ENCODE results near the gene SLC9A3.

The SLC9A3 gene

DNA sequence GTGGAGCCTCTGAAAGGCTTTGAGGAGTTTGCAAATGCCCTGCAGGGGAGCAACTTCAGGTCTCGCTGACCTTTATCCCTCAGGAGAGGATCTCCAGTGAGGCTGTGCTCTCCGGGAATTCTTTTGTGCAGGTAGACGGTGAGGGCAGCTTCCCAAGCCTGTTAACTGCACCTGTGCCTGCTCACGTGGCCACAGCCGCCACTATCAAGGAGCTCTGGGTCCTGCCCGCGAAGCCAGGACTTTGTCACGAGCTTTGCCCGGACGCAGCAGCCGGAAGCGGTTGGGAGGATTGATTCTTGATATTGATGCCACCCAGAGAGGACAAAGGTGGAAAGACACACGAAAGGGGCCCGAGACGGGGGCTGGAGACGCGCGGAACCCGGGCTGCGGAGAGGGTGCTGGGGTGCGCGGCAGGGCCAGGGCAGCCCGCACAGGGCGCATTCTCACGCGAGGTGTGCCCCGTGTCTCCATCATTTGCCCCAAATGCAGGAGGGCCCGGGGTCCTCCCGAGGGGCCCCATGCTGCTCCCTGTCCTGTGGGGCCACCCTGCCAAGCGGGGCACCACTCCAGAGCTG is 18.2 kb downstream of the SLC9A3 start:
- DNase-seq (ENCODE audit: low spot score): no peak

DNA sequence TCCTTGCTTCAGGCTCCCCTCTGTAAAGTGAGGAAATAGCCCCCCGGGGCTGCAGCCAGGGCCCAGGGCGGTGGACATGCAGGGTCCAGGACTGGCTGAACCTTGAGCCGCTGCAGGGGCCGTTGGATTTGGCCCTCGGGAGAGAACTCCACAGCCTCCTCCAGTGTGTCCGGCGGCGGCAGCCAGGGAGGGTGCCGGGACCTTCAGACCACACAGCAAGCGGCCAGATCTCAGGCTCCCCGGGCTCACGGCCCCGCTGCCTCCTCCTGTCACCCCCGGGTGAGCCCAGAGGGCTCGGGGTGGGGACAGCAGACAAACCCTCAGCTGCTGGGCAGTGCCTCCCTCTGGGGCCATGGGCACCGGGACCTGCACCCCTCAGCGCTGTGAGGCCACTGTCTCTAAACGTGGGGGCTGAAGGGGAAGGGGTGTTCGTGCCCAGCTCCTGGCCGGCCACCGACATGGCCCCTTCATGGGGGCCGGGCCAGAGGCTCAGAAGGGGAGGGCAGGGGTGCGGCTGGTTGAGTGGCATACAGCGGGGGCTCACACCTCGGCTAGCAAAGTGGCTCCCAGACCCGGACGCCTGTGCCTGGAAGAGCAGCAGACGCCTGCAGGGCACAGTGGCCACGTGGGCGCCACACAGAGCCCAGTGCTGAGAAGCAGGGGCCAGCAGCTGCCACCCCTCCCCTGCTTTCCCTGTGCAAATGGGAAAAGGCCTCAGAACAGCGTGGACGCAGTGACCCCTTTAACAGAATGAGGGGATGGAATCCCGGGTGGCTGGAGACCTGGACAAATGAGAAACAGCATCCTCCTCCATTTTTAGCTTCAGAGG is 19.7 kb downstream of the SLC9A3 start:
- no peak for DNase-seq (ENCODE audit: low spot score)

DNA sequence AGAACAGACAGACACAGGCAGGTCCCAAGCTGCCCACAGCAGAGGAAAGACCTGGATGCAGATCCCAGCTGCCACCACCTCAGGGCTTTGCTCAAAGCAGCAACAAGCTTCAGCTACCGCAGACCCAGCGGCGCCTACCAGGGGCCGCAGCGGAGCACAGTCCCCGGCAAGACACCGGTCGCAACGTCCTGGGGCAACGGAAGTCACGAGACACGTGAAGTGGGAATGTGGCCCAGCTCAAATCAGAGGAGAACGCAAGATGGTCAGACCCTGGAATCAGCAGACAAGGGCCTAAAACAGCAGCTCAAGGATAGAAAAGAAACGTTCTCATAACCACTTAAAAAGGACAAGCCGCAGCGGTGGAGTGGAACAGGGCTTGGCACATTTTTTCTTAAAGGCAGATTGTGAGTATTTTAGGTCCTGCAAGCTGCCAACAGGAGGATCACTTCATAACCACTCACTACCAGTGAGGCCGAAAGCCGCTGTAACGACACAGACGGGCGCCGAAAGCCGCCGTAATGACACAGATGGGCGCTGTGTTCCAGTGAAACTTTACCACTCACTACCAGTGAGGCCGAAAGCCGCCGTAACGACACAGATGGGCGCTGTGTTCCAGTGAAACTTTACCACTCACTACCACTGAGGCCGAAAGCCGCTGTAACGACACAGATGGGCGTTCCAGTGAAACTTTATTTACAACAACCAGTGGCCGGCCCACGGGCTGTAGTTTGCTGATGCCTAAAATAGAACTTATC is 21.7 kb downstream of the SLC9A3 start:
- no peak for DNase-seq (ENCODE audit: low spot score)

DNA sequence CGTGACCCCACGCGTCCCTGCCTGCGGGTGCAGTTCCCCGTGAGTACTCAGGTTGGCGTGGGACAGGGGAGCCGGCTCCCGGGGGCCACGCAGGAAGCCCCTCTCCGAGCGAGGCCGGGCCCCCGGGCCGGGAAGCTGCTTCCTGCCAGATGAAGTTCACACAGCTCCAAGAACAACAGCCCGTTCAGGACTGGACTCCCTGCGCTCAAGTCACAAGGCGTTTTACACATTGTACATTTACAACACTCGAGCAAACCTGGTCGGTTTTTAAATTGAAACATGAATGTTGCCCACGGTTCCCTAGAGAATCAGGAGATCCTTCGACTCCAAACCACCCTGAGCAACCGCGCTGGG is 22.4 kb downstream of the SLC9A3 start:
- DNase-seq (ENCODE audit: low spot score): no peak

DNA sequence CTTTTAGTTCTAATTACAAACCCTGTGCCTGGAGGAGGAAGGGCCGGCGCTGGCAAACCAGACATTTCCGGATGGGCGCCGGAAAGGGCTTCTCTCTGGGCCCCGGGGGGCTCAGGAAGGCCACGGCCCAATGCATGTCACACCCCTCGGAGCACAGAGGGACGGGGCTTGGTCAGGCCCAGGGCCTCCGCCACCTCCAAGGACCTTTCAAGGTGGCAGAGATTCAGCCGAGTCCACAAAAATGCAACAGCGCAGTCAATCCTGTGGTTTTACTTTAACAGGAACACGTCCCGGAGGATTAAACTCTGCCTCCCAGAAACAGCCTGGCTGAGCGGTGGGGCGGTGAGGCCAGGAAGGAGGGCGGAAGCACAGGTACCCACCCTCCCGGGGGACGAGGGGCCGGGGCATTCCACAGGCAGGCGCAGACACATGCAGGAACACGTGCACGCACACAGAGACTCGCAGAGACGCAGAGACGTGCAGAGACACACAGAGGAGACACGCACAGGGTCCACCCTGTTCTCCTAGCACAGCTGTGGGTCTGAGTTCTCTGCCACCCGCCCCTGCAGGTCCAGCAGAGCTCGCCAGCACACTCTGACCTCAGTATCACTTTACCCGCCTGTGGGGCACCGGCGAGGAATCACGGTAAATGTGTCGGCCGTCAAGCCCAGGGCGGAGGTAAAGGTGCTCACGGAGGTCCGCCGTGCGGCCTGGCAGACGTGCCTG is 23.0 kb downstream of the SLC9A3 start:
- DNase-seq (ENCODE audit: low spot score): no peak

DNA sequence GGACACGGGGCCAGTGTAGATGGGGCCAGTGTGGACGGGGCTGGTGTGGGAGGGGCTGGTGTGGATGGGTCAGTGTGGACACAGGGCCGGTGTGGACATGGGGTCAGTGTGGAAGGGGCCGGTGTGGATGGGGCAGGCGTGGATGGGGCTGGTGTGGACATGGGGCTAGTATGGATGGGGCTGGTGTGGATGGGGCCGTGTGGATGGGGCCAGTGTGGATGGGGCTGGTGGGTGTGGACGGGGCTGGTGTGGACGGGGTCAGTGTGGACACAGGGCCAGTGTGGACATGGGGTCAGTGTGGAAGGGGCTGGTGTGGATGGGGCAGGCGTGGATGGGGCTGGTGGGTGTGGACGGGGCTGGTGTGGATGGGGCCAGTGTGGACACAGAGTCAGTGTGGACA is 23.8 kb downstream of the SLC9A3 start:
- no peak for DNase-seq (ENCODE audit: low spot score)

DNA sequence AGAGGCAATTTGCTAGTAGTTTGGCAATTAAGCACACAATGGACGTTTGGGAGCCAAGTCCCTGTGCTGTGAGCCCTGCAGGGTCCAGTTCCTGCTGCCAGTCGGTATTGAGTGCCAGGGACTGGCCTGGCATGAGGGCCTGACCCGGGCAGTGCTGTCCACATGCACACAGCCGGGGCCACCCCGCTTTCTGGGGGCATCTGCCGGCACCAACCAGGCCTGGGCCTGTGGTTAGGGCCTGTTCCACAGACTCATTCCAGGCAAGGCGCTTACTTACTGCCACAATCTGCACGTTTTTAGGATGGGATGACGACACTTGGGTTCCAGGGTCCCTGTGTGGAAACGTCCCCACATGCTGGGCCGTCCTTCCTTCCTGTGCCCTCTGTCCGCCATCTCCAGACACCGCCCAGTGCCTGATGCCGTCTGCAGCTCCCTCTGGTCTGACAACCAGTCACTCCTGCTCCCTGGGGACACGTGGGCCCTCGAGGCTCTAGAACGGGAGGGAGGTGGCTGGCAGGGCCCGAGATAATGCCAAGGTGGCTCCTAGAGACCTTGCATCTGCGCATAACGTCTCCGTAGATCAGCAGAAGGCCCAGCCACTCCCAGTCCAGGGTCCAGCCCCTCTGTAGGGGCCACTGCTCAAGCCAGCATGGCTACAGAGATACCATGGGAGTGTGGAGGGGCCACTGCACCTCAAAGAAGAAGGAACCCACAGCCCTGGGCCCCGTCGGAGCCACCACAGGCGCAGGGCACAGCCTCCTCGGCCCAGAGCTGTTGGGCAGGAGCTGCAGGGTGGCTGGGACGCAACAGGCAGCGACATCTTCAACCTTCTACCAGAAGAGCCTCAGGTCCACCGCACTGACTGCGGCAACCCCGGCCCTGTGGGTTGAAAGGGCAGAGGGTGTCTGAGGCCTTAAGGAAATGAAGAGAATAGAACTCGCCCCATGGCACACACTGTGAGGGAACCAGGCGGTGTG is 24.7 kb downstream of the SLC9A3 start:
- no peak for DNase-seq (ENCODE audit: low spot score)

DNA sequence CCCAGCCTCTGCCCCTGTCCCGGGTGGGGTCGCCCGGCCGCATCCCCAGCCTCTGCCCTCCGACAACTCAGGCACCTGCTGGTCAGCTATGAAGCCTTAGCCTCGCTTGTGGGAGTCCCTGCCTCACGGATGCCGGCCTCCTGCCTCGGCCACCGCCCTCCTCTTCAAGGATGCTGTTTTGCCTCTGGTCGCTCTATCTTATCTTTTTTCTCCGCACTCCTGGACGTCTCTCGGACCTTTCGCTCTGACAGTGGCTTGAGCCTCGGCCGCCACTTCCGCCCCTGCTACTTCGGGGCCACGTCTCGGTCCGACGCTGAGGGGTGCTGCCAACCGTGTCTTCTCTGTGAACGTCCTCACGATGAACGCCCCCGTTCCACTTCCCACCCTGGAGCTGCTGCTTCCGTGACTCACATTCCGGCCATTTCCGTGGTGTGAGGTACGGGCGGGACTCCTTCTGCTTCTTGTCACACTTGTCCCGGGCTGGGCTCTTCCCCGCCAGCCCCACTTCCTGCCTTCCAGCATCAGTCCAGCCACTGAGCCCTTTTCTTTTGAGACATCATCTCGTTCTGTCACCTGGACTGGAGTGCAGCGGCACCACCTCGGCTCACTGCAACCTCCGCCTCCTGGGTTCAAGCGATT is 26.3 kb downstream of the SLC9A3 start:
- no peak for DNase-seq (ENCODE audit: low spot score)

DNA sequence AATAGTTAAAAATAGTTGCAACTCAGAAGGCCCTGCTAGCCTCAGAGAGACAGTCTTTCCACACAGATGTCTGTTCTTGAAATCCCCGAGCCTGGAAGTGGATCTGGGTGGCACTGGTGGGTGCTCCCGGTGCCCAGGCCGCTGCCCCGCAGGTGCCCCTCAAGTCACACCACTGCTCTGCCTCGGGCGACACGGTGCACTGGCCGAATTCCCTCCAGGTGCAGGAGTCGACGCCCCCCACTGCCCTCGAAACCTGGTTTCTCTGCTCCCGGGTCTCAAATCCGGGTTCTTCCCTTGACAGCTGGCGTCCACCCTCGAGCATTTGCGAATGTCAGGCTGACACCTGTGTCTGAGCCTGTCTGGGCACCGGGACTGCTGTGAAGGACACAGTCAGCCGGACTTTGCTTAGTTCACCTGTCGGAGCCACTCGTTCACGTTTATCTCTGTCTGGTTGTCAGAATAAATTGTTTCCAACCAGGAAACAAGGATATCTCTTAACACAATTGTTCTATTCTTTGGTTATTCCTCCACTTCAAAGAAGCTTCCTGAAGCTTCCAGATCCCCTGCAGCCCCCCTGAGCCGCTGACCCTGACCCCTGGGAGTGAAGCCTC is 27.1 kb downstream of the SLC9A3 start:
- no peak for DNase-seq (ENCODE audit: low spot score)

DNA sequence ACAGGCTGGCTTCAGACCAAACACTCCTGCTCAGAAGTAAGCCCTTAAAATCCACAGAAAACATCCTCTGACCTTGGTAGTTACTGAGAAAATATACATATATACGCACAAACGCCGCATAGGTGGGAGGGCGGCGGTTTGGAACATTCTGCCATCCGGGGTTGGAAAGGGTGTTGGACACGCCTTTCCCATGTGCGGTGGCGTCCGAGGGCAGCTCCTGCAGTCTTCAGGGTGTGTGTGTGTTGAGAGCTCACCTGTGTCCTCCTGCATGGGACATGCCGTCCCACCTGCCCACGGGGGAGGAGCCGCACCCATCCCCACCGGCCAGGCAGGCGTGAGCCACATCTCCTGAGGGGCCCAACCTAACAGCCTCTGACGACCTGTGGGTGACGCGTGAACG is 28.2 kb downstream of the SLC9A3 start:
- no peak for DNase-seq (ENCODE audit: low spot score)

DNA sequence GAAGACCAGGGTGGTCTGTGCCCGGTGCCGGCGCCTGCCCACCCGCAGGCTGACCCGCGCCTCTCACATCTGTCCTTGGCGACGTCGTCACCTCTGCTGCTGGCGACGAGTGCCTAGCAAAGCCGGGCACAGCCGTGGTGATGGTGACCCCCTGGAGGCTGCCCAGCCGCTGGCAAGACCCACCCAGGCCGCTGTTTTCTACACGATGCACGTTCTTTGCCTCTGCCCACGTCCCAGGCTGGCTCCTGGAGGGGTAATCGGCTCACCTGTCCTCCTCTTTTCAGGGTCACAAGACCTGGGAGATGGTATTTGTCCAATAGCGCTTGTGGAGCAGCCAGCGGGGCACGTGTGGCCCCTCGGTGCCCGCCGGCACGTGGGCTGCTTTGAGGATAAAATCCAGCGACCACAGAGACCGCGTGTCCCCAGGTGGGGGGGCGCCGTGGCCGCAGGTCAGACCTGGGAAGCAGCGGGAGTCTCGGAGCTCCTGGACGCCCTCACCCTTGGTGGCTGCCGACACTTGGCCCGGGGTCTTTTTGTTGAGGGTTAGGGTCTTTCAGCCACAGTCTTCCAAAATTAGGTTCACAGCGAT is 29.5 kb downstream of the SLC9A3 start:
- no peak for DNase-seq (ENCODE audit: low spot score)

DNA sequence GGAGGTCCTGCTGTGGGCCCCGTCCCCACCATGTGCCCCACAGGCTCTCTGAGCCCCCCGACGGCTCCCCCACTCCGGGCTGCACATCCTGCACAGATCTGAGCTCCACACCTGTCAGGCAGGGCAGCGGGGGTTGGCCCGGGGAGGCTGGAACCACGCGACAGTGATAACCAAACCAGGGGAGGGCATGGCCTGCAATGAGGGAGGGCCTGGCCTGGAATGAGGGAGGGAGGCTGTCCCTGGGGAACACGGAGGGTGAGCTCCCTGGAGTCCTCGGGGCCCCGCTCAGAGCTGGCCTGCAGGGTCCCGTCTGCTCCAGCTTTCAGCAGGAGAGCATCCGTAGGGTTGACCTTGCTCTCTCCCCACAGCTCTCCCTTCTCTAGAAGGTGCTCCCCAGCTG is 30.5 kb downstream of the SLC9A3 start:
- DNase-seq (ENCODE audit: low spot score): no peak

DNA sequence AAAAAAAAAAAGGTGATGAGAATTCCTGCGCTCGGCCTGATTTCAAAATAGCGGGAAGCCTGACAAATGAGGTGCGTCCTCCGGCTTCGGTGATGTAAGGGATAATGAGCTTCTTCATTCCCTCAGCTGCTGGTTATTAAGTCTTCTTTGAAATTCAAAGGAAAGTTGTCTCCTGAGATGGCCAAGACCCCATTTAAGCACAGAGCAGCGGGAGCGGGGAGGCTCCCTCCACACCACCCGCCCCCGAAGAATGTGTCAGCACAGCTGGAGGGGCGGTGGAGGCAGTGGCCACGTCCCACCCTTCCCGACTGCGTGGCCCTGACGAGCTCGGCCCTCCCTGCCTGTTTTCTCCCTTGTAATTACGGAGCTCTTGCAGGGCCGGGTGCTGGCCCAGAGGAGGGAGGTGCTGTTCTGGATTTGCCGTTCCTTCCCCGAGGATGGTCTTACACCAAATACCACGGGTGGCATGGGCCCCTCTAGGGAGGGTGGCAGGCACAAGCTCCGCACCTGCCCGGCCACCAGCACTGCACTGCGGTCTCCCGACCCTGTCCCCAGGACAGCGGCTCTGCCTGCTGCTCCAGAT is 31.0 kb downstream of the SLC9A3 start:
- no peak for DNase-seq (ENCODE audit: low spot score)

DNA sequence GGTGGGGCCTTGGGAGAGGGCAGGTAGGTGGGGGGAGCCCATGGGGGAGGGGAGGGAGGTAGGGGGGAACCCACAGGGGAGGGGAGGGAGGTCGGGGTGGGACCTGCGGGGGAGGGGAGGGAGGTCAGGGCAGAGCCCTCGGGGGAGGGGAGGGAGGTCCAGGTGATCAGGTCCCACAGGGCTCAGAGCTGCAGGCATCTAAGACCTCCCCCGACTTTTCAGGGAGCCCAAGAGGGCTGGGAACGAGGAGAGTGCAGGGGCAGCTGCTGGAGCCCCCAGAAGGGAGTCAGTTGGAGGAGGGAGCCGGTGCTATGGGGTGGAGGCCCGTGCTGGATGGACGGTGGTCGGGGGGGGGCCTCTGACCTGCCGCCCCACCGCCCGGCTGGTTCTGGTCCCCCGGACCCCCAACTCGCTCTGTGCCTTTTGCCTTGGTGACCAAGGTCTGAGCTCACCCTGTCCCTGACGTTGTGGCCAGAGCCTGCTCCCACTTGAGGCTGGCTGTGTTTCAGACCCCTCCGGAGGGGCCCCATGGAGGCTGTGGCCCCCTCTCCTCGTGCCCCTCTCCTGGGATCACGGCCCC is 31.8 kb downstream of the SLC9A3 start:
- DNase-seq (ENCODE audit: low spot score): no peak

DNA sequence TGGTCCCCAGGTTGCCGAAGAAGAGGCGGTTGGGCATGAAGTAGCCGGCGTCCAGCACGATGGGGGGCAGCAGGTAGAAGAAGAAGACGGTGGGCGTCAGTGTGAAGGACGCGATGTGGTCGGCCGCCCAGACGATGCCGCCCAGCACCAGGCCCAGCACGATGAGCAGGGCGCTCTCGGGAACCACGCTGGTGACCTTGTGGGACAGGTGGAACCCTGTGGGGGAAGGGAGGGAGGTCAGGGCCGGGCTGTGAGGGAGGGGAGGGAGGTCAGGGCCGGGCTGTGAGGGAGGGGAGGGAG is 32.4 kb downstream of the SLC9A3 start:
- no peak for DNase-seq (ENCODE audit: low spot score)

DNA sequence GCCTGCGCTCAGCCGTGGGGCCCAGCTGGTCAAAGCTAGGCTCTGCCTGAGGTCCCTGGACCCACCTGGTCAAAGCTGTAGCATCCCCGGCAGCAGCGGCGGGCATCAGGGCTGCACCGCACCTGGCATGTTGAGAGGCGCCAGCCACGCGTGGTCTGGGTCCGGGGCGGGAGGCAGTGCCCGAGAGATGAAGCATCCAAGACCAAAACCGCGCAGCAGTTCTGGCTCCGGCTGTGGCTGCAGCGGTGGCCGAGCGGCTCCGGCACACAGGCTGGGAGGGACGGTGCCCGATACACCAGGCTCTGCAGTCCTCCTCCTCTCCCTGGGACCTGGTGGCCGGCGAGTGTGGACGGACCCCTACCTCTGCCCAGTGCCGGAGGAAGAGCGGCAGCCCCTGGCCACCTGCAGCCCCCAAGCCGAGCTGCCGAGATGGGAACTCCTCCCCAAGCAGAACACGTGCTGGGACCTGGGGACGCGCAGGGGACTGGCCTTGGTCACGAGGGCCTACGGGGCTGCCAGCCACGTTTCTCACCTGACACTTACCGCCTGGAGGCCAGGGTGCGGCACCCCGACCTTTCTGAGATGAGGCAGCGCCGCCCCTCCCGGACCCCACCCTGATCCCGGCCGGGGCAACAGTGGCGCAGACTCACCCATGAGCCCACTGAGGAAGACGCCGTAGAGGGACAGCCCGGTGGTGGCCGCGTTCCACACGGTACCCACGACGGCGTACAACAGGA is 33.0 kb downstream of the SLC9A3 start:
- no peak for DNase-seq (ENCODE audit: low spot score)

DNA sequence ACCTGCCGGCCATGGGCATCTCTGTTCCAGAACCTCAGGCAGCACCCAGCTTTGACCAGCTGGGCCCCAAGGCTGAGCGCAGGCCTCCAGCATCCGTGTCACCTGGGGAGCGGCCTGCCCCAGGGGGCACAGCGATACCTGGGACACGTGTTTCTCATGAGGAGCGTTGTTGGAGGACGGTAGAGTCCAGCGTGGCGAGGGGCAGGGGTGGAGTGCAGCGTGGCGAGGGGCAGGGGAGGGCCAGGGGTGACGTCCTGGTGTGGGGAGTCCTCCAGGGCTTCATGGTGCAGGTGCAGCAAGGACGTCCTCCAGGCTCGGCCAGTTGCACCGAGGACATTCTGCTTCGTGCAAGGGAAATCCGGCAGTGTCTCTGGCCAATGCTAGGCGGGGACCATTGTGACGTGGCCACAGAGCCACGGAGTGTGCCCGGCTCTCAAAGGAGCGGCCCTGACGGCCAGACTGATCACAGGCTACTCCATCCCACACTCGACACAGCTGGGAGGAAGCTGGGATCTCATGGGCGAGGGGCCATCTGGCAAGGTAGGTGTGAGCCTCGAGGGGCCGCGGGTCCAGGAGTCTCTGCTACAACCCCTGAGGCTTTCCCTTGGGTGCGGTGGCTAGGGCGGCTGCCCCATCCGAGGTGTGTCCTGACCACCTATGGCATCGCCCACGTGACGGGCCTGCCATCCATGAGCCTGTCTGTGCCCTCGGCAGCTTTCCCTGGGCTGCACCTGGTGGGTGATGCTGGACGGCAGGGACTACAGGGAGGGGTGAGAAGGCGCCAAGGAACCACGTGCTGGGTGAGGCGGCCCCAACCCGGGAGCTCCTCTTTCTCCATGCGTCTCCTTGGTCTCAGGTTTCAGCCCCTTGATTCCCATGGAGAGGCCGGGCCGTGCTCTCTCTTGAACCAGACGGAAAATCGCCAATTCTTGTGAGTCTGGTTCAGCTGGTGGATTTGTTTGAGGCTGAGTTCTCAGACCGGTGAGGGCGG is 33.8 kb downstream of the SLC9A3 start:
- DNase-seq (ENCODE audit: low spot score): no peak

DNA sequence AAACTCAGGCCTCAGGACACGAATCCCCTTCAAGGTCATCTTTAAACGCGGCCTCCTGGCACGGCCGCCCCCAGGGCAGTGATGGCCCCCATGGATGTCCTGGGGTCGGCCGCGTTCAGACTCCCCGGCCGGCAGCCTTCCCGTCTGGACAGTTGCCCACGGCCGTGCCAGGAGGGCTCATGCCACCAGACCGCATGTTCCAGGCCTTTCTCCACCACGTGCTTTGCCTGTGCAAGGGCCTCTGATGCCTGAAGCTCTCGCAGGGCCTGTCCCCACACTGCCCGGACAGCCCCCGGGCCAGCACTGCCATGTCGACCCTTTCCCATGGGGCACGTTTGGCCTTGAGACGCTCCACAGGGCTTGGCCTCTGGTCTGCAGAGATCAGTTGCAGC is 34.6 kb downstream of the SLC9A3 start:
- no peak for DNase-seq (ENCODE audit: low spot score)

Data from NAMALWA (cell line).